HG03521 (cell line): ENCODE measurements around the gene PLA1A.
"Not testable (repeated sequence)": the region's sequence is repeated elsewhere in the genome, so short reads cannot be mapped to it uniquely, and the experiment has no call there.

ENCODE experiments used
- ATAC-seq: cut with Tn5 transposase; IDR thresholded peaks from one replicate; pipeline ENCODE4 v1.9.1; 2021; ENCODE audit warnings: mild to moderate bottlenecking, moderate library complexity; ENCODE audit not compliant: unreplicated experiment

Gene PLA1A

GRCh38 chr3:119660474-119661440, 63.1 kb downstream of the PLA1A start, which contains the start of gene POPDC2:
Gene POPDC2, minus strand, starts transcription at chr3:119660589. Its CDS starts 166 bp downstream, at chr3:119660423.
- ATAC-seq = no peak

- no peak for ATAC-seq
These were observed 65.1 kb downstream of the PLA1A start for GRCh38 chr3:119662604-119663373.

GRCh38 chr3:119663885-119664284, 66.2 kb downstream of the PLA1A start:
- ATAC-seq = no peak

- ATAC-seq = no peak
These were observed 66.7 kb downstream of the PLA1A start for GRCh38 chr3:119664370-119664769.

GRCh38 chr3:119664850-119665379, 67.2 kb downstream of the PLA1A start:
- no peak for ATAC-seq

GRCh38 chr3:119665954-119666559, 68.4 kb downstream of the PLA1A start:
- ATAC-seq = no peak

GRCh38 chr3:119669906-119670570, 72.4 kb downstream of the PLA1A start:
- no peak for ATAC-seq

GRCh38 chr3:119672776-119673175, 75.1 kb downstream of the PLA1A start:
- no peak for ATAC-seq

GRCh38 chr3:119673875-119674274, 76.2 kb downstream of the PLA1A start:
- no peak for ATAC-seq

GRCh38 chr3:119675188-119675874, 77.6 kb downstream of the PLA1A start:
- ATAC-seq = no peak

GRCh38 chr3:119676020-119676419, 78.3 kb downstream of the PLA1A start:
- ATAC-seq = no peak

- ATAC-seq = peak; percentile 83
These were observed 79.3 kb downstream of the PLA1A start, which contains the start of gene COX17 for GRCh38 chr3:119676771-119677640. Gene COX17, minus strand, starts transcription at chr3:119677406. Its CDS starts 96 bp downstream, at chr3:119677310.

- no peak for ATAC-seq
These were observed 79.9 kb downstream of the PLA1A start for GRCh38 chr3:119677641-119677934.

- not testable (repeated sequence) for ATAC-seq
These were observed 80.5 kb downstream of the PLA1A start for GRCh38 chr3:119678209-119678608.
